ENCODE measurements around the gene APP. TPM values are rescaled to one million over a fixed set of nuclear protein-coding genes. Genes with fewer than 3 reads are reported as not detected.

The APP gene
- total RNA-seq, 2 donors from 2014 or later, result 267 to 564 TPM

GRCh38 chr21:26079366-26079765 is 91.2 kb downstream of the APP start:
- no peak overlapping the region for H3K27ac ChIP-seq
- DNase-seq (ENCODE audit: low spot score), result no peak
- H3K27me3 ChIP-seq (replicated peaks; ENCODE audit: insufficient read depth), result no peaks in the 10 kb centered on the region
- no peaks in the 10 kb centered on the region for H3K4me1 ChIP-seq (replicated peaks)
- no peaks in the 10 kb centered on the region for H3K9me3 ChIP-seq
- no peaks in the 10 kb centered on the region for H3K36me3 ChIP-seq
- 68% methylated on average over 4 of the region's 4 CpGs for WGBS
- TF ChIP-seq POLR2AphosphoS5 (IDR thresholded peaks at IDR 0.05), result no peak
- TF ChIP-seq, protein P1, sequence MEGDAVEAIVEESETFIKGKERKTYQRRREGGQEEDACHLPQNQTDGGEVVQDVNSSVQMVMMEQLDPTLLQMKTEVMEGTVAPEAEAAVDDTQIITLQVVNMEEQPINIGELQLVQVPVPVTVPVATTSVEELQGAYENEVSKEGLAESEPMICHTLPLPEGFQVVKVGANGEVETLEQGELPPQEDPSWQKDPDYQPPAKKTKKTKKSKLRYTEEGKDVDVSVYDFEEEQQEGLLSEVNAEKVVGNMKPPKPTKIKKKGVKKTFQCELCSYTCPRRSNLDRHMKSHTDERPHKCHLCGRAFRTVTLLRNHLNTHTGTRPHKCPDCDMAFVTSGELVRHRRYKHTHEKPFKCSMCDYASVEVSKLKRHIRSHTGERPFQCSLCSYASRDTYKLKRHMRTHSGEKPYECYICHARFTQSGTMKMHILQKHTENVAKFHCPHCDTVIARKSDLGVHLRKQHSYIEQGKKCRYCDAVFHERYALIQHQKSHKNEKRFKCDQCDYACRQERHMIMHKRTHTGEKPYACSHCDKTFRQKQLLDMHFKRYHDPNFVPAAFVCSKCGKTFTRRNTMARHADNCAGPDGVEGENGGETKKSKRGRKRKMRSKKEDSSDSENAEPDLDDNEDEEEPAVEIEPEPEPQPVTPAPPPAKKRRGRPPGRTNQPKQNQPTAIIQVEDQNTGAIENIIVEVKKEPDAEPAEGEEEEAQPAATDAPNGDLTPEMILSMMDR (IDR thresholded peaks at IDR 0.05), result no peak
- no peak for TF ChIP-seq POLR2A (IDR thresholded peaks at IDR 0.05)
- no peak overlapping the region for H3K4me3 ChIP-seq
- intact Hi-C loops (cut with DNase I), result loop anchor here (10.0 kb wide), 1 partner anchor 85 kb away; no protein-coding TSS in a partner anchor

DNA sequence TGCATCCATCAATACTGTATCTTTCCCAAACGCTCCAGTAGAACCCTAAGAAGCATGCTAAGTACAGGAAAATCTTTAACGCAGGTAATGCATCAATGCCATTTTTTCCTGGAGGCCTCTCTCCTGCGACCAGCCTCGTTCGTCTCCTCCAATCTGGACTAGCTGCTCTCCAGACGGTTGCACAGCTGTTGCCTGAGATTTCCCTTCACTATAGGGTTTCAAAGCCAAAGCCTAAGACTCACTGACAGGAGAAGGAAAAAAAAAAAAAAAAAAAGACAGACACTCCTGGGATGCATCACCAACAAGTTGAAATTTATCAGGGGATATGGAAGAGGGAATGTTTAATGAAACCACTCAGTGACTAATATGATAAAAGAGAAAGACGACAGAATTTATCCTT is 93.0 kb downstream of the APP start:
- TF ChIP-seq POLR2AphosphoS5 (IDR thresholded peaks at IDR 0.05), result no peak
- TF ChIP-seq POLR2A (IDR thresholded peaks at IDR 0.05), result no peak
- TF ChIP-seq, protein P1 (IDR thresholded peaks at IDR 0.05), result no peak
- no peak overlapping the region for H3K4me3 ChIP-seq
- H3K27ac ChIP-seq, result no peak overlapping the region
- no peaks in the 10 kb centered on the region for H3K27me3 ChIP-seq (replicated peaks; ENCODE audit: insufficient read depth)
- DNase-seq (ENCODE audit: low spot score), result no peak
- no peaks in the 10 kb centered on the region for H3K4me1 ChIP-seq (replicated peaks)
- H3K9me3 ChIP-seq, result no peaks in the 10 kb centered on the region
- no peaks in the 10 kb centered on the region for H3K36me3 ChIP-seq
- intact Hi-C loops (cut with DNase I), result loop anchor here (10.0 kb wide), 1 partner anchor 87 kb away; no protein-coding TSS in a partner anchor
- 74% methylated on average over 7 of the region's 7 CpGs for WGBS

DNA sequence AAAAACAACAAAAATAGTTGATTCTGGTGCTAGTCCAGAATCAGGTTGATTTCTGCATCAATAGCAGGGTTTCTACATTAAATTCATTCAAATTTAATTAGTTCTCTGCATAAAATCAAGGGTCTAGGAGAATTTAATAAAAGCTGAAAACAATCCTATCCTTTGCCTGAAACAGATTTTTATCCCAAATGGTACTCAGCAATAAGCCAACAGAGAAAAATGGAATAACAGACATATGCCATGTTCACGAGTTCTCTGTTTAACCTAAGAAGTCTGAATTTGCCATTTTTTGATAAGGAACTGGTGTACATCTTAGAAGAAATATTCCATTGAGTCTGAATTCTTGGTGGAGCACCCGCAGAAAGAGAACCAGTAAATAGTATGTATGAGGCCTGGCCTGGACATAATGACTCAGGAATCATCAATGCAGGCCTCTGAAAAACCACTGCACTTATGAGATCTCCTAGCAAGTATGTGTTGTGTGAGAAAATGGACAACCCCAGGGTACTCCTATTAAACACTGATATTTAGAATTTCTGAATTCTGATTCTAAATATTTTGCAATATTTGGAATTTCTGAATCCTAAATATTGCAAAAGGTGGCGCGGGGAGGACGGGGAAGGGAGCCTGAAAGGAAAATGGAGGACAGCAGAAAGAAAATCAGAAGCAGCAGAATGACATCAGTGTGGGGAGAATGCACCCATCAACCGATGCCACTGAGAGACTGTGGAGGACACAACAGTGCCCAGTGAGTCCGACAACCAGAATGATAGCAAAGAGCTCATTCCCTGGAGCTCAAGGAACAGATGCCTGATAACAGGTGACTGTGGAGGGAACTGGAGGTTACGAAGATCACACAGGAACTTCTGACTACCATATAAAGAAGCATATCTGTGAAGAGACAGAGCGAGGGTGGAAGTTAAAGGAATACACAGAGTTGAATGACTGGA is 97.6 kb downstream of the APP start:
- Histone ChIP-seq H3K27me3 (replicated peaks; ENCODE audit: insufficient read depth) (no peaks in the 10 kb centered on the region), H3K36me3 (no peaks in the 10 kb centered on the region), H3K4me3 (no peak overlapping the region), H3K27ac (no peak overlapping the region), H3K4me1 (replicated peaks) (no peaks in the 10 kb centered on the region), H3K9me3 (no peaks in the 10 kb centered on the region)
- intact Hi-C loops (cut with DNase I), result loop anchor here (10.0 kb wide), 1 partner anchor 92 kb away; no protein-coding TSS in a partner anchor
- 94% methylated on average over 9 of the region's 9 CpGs for WGBS
- no peak for TF ChIP-seq POLR2A (IDR thresholded peaks at IDR 0.05)
- no peak for TF ChIP-seq POLR2AphosphoS5 (IDR thresholded peaks at IDR 0.05)
- TF ChIP-seq, protein P1 (IDR thresholded peaks at IDR 0.05), result no peak
- DNase-seq (ENCODE audit: low spot score), result no peak

GRCh38 chr21:26070822-26071425 is 99.6 kb downstream of the APP start:
- Histone ChIP-seq H3K4me1 (replicated peaks) (no peaks in the 10 kb centered on the region), H3K9me3 (no peaks in the 10 kb centered on the region), H3K36me3 (no peaks in the 10 kb centered on the region), H3K4me3 (no peak overlapping the region), H3K27ac (no peak overlapping the region), H3K27me3 (replicated peaks; ENCODE audit: insufficient read depth) (no peaks in the 10 kb centered on the region)
- DNase-seq (ENCODE audit: low spot score), result no peak
- TF ChIP-seq POLR2AphosphoS5 (IDR thresholded peaks at IDR 0.05), result no peak
- no peak for TF ChIP-seq POLR2A (IDR thresholded peaks at IDR 0.05)
- TF ChIP-seq, protein P1 (IDR thresholded peaks at IDR 0.05), result no peak
- intact Hi-C loops (cut with DNase I), result loop anchor here (10.0 kb wide), 1 partner anchor 94 kb away; no protein-coding TSS in a partner anchor
- 30% methylated on average over 8 of the region's 8 CpGs for WGBS
